IMR-90 (cell line): ENCODE measurements around the gene STYXL1.

Experiments used
- CTCF ChIP-seq: conservative IDR thresholded peaks from 2 replicates; pipeline ENCODE4 v1.5.1; 2012; ENCODE audit warnings: mild to moderate bottlenecking, low read depth, low read length, improper control_type of control experiment
- MXI1 ChIP-seq: IDR thresholded peaks from 2 replicates; pipeline ENCODE4 v1.6.1; 2012; ENCODE audit warnings: low read depth, mild to moderate bottlenecking, low read length, moderate library complexity, borderline replicate concordance
- POLR2A ChIP-seq: IDR thresholded peaks from 2 replicates; pipeline ENCODE4 v1.6.1; 2012; ENCODE audit warnings: mild to moderate bottlenecking, low read depth, low read length

- TF ChIP-seq CTCF (no peak), POLR2A (no peak), MXI1 (no peak)
Measured at GRCh38 chr7:76044375-76044865, 3.4 kb downstream of the STYXL1 start.
